Measurements from ENCODE around the gene NAGS.

- TF ChIP-seq CTCF (IDR thresholded peaks at IDR 0.05), result no peak
- no peak for TF ChIP-seq EZH2 (IDR thresholded peaks at IDR 0.05; ENCODE audit: borderline replicate concordance, insufficient read depth, low read depth, low read length, poor library complexity, severe bottlenecking)
Observed at GRCh38 chr17:44002141-44002848, 2.1 kb upstream of the NAGS start.

Data from B cell (primary cell).